ENCODE results near the gene NMNAT2. TPM values are rescaled to one million over a fixed set of nuclear protein-coding genes. Genes with fewer than 3 reads are reported as not detected.

Gene NMNAT2
- total and polyA plus RNA-seq, 2 of the 4 experiments (the other 2 are of a cell fraction), result 0.36 to 2.4 TPM

- no CpG with 5 or more reads among the region's 2 CpGs for WGBS, 2 experiments (ENCODE audit: extremely low coverage in 2 of 2, insufficient read length in 1 of 2)
- dilution Hi-C loops (cut with HindIII; ENCODE audit: low sequenced_read_pairs, unreplicated experiment), result no loop called here
These were observed 36.2 kb upstream of the NMNAT2 start for GRCh38 chr1:183454377-183454776.

More at GRCh38 chr1:183454377-183454776, 36.2 kb upstream of the NMNAT2 start:
- Histone ChIP-seq H4K5ac (ENCODE audit: low read depth, low read length) (no peak overlapping the region), H3K4me3 (ENCODE audit: insufficient read depth, low read depth, low read length) (no peak overlapping the region), H2BK5ac (ENCODE audit: low read depth, low read length, poor library complexity, severe bottlenecking) (no peak overlapping the region), H4K8ac (ENCODE audit: low read depth in 2 of 2, low read length in 2 of 2) (no peak overlapping the region), H2AK9ac (replicated peaks; ENCODE audit: low read depth, low read length, poor library complexity) (no peak overlapping the region), H3K27me3 (ENCODE audit: control insufficient read depth, insufficient read depth, low read length) (peaks cover 9% of the 10 kb centered on the region), H2AFZ (replicated peaks; ENCODE audit: low read length, poor library complexity) (peak overlapping the region; percentile 14), H3K4me2 (ENCODE audit: low read depth, low read length) (no peak overlapping the region), H2AK5ac (ENCODE audit: low read depth, low read length) (no peak overlapping the region), H3K4me1 (ENCODE audit: control insufficient read depth, insufficient read depth, low read length) (no peaks in the 10 kb centered on the region), H3K56ac (ENCODE audit: extremely low read depth, insufficient read depth, low read length) (no peak overlapping the region), H4K91ac (ENCODE audit: insufficient read depth, low read depth, low read length) (no peak overlapping the region), H3K9me1 (ENCODE audit: insufficient read depth, low read length) (no peaks in the 10 kb centered on the region), H3K18ac (ENCODE audit: low read depth, low read length) (no peak overlapping the region), H4K20me1 (ENCODE audit: insufficient read depth, low read length) (no peaks in the 10 kb centered on the region), H3K23ac (ENCODE audit: low read depth, low read length) (no peak overlapping the region), H2BK120ac (ENCODE audit: low read depth, low read length) (no peak overlapping the region), H2BK20ac (ENCODE audit: low read depth, low read length) (no peak overlapping the region), H3K36me3 (ENCODE audit: control insufficient read depth, insufficient read depth, low read length) (no peaks in the 10 kb centered on the region), H3K9ac (ENCODE audit: low read depth, low read length) (no peak overlapping the region), H3K9me3 (ENCODE audit: control insufficient read depth, insufficient read depth, low read length) (no peaks in the 10 kb centered on the region), H3K14ac (replicated peaks; ENCODE audit: low read depth, low read length) (no peak overlapping the region), H3K27ac (ENCODE audit: insufficient read depth, low read length) (no peak overlapping the region), H3K79me1 (ENCODE audit: low read depth in 1 of 2, low read length in 2 of 2) (no peaks in the 10 kb centered on the region), H2BK15ac (ENCODE audit: low read depth, low read length) (no peak overlapping the region), H3K4ac (ENCODE audit: low read depth, low read length) (no peak overlapping the region)
- BruUV-seq (replicated peaks), result no TSS peak
- intact Hi-C loops (cut with micrococcal nuclease) (no loop called here), in situ Hi-C loops (cut with MboI; ENCODE audit: low sequenced_read_pairs) (no loop called here)
- ChIA-PET POLR2A (ENCODE audit: unreplicated experiment) (no interaction called here), CTCF (no interaction called here)
- ATAC-seq (ENCODE audit: low read depth) (no peak), DNase-seq (no peak)
- no peak for TF ChIP-seq BHLHE40 (IDR thresholded peaks at IDR 0.05; ENCODE audit: low read depth, low read length)
- TF ChIP-seq MAZ (IDR thresholded peaks at IDR 0.05; ENCODE audit: borderline replicate concordance, low read depth, low read length), result no peak
- TF ChIP-seq, protein P1, sequence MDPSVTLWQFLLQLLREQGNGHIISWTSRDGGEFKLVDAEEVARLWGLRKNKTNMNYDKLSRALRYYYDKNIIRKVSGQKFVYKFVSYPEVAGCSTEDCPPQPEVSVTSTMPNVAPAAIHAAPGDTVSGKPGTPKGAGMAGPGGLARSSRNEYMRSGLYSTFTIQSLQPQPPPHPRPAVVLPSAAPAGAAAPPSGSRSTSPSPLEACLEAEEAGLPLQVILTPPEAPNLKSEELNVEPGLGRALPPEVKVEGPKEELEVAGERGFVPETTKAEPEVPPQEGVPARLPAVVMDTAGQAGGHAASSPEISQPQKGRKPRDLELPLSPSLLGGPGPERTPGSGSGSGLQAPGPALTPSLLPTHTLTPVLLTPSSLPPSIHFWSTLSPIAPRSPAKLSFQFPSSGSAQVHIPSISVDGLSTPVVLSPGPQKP (IDR thresholded peaks at IDR 0.05; ENCODE audit: borderline replicate concordance, low read depth, low read length), result no peak
- no peak for TF ChIP-seq NFE2L2 (IDR thresholded peaks at IDR 0.05; ENCODE audit: low read depth, low read length)

Data from IMR-90 (cell line).